ENCODE data around the gene TUSC2. TPM values are rescaled to one million over a fixed set of nuclear protein-coding genes. Genes with fewer than 3 reads are reported as not detected.

TUSC2 gene
- total RNA-seq, 1 experiment from 2014 or later = 37.8 TPM

Other genes with a start within 250 kb of the TUSC2 start
- 97.8 and 100 TPM in 2 replicates for gene RBM5, start 239.3 kb downstream of the TUSC2 start, total RNA-seq (2014; rRNA removed)
- 0.17 and 0.83 TPM in 2 replicates for gene SEMA3F, start 172.9 kb downstream of the TUSC2 start, total RNA-seq (2014; rRNA removed)
- gene GNAT1, start 136.6 kb downstream of the TUSC2 start, total RNA-seq (2014; rRNA removed) = not detected in 2 replicates
- gene SLC38A3, start 123.0 kb downstream of the TUSC2 start, total RNA-seq (2014; rRNA removed) = 1.1 TPM in 1 of 2 replicates, not detected in the other
- 297 and 323 TPM in 2 replicates for gene GNAI2, start 92.0 kb downstream of the TUSC2 start, total RNA-seq (2014; rRNA removed)
- gene SEMA3B, start 59.1 kb downstream of the TUSC2 start, total RNA-seq (2014; rRNA removed) = 2.1 and 4.1 TPM in 2 replicates
- gene LSMEM2, start 49.1 kb downstream of the TUSC2 start, total RNA-seq (2014; rRNA removed) = not detected in 2 replicates
- gene IFRD2, start 35.8 kb downstream of the TUSC2 start, total RNA-seq (2014; rRNA removed) = 127 and 129 TPM in 2 replicates
- 4.2 and 6.9 TPM in 2 replicates for gene HYAL3, start 28.8 kb downstream of the TUSC2 start, total RNA-seq (2014; rRNA removed)
- 12.7 and 15.1 TPM in 2 replicates for gene NAA80, start 28.8 kb downstream of the TUSC2 start, total RNA-seq (2014; rRNA removed)
- gene HYAL1, start 24.6 kb downstream of the TUSC2 start, total RNA-seq (2014; rRNA removed) = 0.23 and 0.32 TPM in 2 replicates
- 106 and 145 TPM in 2 replicates for gene HYAL2, start 5.5 kb downstream of the TUSC2 start, total RNA-seq (2014; rRNA removed)
- gene RASSF1, start 12.6 kb upstream of the TUSC2 start, total RNA-seq (2014; rRNA removed) = 26.3 and 32.4 TPM in 2 replicates
- gene ZMYND10, start 17.5 kb upstream of the TUSC2 start, total RNA-seq (2014; rRNA removed) = 1.3 and 1.9 TPM in 2 replicates
- 23.9 and 27.8 TPM in 2 replicates for gene NPRL2, start 22.6 kb upstream of the TUSC2 start, total RNA-seq (2014; rRNA removed)
- gene CYB561D2, start 22.6 kb upstream of the TUSC2 start, total RNA-seq (2014; rRNA removed) = 37.9 and 42.3 TPM in 2 replicates
- gene TMEM115, start 31.3 kb upstream of the TUSC2 start, total RNA-seq (2014; rRNA removed) = 67.8 and 76.5 TPM in 2 replicates
- not detected in 2 replicates for gene CACNA2D2, start 175.4 kb upstream of the TUSC2 start, total RNA-seq (2014; rRNA removed)
- 15.1 and 18.7 TPM in 2 replicates for gene C3orf18, start 239.5 kb upstream of the TUSC2 start, total RNA-seq (2014; rRNA removed)
- gene HEMK1, start 241.3 kb upstream of the TUSC2 start, total RNA-seq (2014; rRNA removed) = 10.5 and 11.4 TPM in 2 replicates